PFSK-1 (cell line): Measurements from ENCODE around the gene C2orf49.

Source experiments
- FOXP2 ChIP-seq: optimal IDR thresholded peaks from 2 replicates; pipeline ENCODE3; 2011; ENCODE audit warnings: borderline replicate concordance, control low read depth, inconsistent platforms; ENCODE audit not compliant: insufficient read depth; ENCODE audit errors: extremely low read length, extremely low read depth
- POLR2AphosphoS5 ChIP-seq: IDR thresholded peaks from 2 replicates; pipeline ENCODE4 v1.6.1; 2012; ENCODE audit warnings: low read depth, mild to moderate bottlenecking, control low read depth, low read length, moderate library complexity
- SIN3A ChIP-seq: IDR thresholded peaks from 2 replicates; pipeline ENCODE4 v1.6.1; 2012; ENCODE audit warnings: mild to moderate bottlenecking, low read length, moderate library complexity, borderline replicate concordance; ENCODE audit not compliant: insufficient read depth
- TAF1 ChIP-seq: IDR thresholded peaks from 2 replicates; pipeline ENCODE4 v1.6.1; 2012; ENCODE audit warnings: low read length, control low read depth, borderline replicate concordance; ENCODE audit not compliant: insufficient read depth
- TF ChIP-seq, protein P1 (sequence below), 2 experiments: IDR thresholded peaks; 2 replicates each; pipeline versions ENCODE4 v1.6.1 to v1.8.0; 2011 to 2012; ENCODE audit warnings: low read depth in 2 of 2, low read length in 2 of 2, control low read depth in 1 of 2, inconsistent platforms in 1 of 2, mild to moderate bottlenecking in 1 of 2, moderate library complexity in 1 of 2; ENCODE audit not compliant: insufficient read depth in 1 of 2

C2orf49 gene

DNA sequence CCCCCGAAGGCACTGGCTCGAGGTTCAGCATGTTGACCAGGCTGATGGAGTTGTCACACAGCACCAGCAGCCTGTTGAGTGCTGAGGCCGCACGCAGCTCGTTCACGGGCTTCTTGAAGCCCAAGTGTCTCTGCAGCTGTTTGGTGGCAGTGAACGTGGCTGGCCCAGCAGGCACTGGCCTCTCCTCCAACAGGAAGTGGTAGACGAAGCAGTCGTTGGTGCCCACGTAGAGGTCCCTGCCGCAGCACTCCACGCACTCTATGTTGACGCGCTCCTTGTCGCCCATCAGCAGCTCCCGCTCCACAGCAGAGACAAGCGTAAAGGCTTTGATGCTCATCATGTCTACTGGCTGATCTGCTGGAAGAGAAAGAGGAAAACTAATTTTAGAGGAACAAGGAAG is 29.4 kb upstream of the C2orf49 start:
- TF ChIP-seq SIN3A (no peak), FOXP2 (no peak)

DNA sequence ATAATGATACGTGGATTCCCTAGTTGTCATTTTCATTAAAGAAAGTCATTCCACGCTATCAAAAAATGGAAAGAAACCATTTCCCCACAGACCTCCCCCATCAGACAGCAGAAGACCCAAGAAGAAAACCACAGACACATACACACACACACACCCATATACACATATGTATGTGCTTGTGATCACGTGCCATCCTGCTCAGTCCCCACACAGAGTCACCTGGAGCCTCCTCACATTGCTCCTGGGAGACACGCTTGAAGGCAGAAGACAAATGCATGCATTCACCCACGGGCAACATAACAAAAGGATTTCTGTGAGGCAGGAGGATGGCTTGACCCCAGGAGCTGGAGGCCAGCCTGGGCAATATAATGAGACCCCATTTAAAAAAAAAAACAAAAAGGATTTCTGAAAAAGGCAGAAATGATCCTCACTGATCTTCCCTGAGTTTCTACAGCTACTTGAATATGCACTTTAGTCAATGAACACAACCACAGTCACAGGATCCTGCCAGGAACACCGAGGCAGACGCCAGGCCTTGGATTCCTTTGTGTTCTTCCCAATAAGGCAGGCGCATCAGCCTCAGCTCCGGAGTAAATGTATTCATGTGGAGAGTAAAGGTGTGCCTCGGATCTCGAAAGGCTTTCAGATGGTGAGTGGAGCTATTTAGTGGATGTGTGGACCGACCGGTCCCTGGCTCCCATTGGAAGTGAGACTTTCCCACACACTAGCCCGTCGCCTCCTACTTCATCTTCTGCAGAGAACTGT is 28.8 kb upstream of the C2orf49 start:
- TF ChIP-seq SIN3A (no peak), TAF1 (no peak), FOXP2 (no peak), POLR2AphosphoS5 (no peak)
- TF ChIP-seq, protein P1, sequence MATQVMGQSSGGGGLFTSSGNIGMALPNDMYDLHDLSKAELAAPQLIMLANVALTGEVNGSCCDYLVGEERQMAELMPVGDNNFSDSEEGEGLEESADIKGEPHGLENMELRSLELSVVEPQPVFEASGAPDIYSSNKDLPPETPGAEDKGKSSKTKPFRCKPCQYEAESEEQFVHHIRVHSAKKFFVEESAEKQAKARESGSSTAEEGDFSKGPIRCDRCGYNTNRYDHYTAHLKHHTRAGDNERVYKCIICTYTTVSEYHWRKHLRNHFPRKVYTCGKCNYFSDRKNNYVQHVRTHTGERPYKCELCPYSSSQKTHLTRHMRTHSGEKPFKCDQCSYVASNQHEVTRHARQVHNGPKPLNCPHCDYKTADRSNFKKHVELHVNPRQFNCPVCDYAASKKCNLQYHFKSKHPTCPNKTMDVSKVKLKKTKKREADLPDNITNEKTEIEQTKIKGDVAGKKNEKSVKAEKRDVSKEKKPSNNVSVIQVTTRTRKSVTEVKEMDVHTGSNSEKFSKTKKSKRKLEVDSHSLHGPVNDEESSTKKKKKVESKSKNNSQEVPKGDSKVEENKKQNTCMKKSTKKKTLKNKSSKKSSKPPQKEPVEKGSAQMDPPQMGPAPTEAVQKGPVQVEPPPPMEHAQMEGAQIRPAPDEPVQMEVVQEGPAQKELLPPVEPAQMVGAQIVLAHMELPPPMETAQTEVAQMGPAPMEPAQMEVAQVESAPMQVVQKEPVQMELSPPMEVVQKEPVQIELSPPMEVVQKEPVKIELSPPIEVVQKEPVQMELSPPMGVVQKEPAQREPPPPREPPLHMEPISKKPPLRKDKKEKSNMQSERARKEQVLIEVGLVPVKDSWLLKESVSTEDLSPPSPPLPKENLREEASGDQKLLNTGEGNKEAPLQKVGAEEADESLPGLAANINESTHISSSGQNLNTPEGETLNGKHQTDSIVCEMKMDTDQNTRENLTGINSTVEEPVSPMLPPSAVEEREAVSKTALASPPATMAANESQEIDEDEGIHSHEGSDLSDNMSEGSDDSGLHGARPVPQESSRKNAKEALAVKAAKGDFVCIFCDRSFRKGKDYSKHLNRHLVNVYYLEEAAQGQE (IDR thresholded peaks at IDR 0.05; ENCODE audit: insufficient read depth in 1 of 2, low read depth in 2 of 2, low read length in 2 of 2): no peak

DNA sequence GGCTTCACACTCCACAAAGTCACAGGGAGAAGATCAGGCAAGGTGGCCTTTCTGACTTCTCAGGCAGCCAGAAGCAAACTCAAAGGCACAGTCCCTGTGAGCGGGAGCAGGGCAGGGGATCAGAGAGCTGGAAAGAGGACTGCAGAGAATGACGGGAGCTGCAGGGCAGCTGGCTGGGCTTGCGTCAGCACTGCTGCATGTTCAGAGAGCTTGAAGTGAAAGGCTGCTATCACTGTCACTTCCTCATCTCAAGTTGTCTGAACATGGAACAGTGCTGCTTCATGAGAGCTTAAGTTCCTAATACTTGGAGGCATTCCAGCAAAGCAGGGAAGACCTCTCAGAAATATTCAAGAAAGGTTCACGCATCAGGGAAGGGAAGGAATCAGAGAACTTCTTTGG is 28.2 kb upstream of the C2orf49 start:
- TF ChIP-seq SIN3A (no peak), FOXP2 (no peak), TAF1 (no peak), POLR2AphosphoS5 (no peak)
- TF ChIP-seq, protein P1 (IDR thresholded peaks at IDR 0.05; ENCODE audit: insufficient read depth in 1 of 2, low read depth in 2 of 2, low read length in 2 of 2): no peak

DNA sequence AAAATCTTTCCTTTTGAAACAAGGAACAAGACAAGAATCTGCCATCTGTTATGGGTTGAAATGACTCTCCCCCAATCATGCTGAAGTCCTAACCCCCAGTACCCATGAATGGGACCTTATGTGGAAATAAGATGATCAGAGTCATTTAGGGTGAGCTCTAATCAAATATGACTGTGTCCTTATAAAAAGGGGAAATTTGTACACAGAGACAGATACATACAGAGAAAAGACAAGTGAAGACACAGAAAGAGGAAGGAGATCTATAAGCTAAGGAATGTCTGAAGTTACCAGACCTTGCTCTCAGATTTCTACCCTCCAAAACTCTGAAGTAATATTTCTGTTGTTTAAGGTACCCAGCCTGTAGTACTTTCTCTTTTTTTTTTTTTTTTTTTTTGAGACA is 23.5 kb upstream of the C2orf49 start:
- TF ChIP-seq, protein P1 (IDR thresholded peaks at IDR 0.05; ENCODE audit: insufficient read depth in 1 of 2, low read depth in 2 of 2, low read length in 2 of 2): no peak
- TF ChIP-seq TAF1: no peak
- TF ChIP-seq FOXP2: no peak
- TF ChIP-seq SIN3A: no peak
- no peak for TF ChIP-seq POLR2AphosphoS5

DNA sequence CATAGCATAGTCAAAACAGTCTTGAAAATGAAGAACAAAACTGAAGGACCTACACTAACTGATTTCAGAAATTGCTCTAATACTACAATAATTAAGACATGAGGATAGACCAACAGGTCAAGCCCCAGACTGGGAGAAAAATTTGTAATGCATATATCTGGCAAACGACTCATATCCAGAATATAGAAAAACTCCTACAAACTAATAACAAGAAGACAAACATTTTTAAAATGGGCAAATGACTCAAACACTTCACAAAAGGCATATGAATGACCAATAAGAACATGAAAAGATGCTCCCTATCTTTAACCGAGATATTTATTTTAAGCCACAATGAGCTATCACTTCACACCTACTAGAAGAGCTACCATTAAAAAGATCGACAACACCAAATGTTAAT is 22.0 kb upstream of the C2orf49 start:
- TF ChIP-seq FOXP2 (no peak), POLR2AphosphoS5 (no peak), TAF1 (no peak), SIN3A (no peak)
- TF ChIP-seq, protein P1 (IDR thresholded peaks at IDR 0.05; ENCODE audit: insufficient read depth in 1 of 2, low read depth in 2 of 2, low read length in 2 of 2): no peak
